IMR-90 (cell line): ENCODE measurements around the gene KCNC2. TPM values are rescaled to one million over a fixed set of nuclear protein-coding genes. Genes with fewer than 3 reads are reported as not detected.

Source experiments
- ATAC-seq: fragments of 200-7000 bp; cut with Tn5 transposase; 2 replicates; pipeline ENCODE4 v1.9.1; 2020; ENCODE audit warnings: low read depth, mild to moderate bottlenecking, moderate library complexity
- BruUV-seq: library from RNA; stranded (reverse); fragments of 400-500 nt; replicated peaks from 2 replicates; lab custom pipeline; 2021; lab: Mats Ljungman, UMichigan
- CTCF ChIA-PET: fragments of 300-600 bp; formaldehyde crosslinking; extraction: SDS; loops from one replicate; lab custom pipeline; 2021; ENCODE audit warnings: antibody characterized with exemption; lab: Yijun Ruan, JAX
- POLR2A ChIA-PET: fragments of 300-600 bp; sonication (Branson Sonifier 250); formaldehyde crosslinking; loops from one replicate; lab custom pipeline; 2022; ENCODE audit warnings: antibody characterized with exemption; ENCODE audit not compliant: unreplicated experiment; lab: Charles Lee
- DNase-seq: peaks from one replicate; pipeline ENCODE4 v3.0.0; 2013
- H2AFZ ChIP-seq: replicated peaks from 2 replicates; pipeline ENCODE3; 2013; ENCODE audit warnings: low read length, mild to moderate bottlenecking; ENCODE audit not compliant: poor library complexity
- H2AK5ac ChIP-seq: 2 replicates; pipeline ENCODE4 v1.6.1; 2013; ENCODE audit warnings: low read depth, low read length, inconsistent platforms
- H2AK9ac ChIP-seq: replicated peaks from 2 replicates; pipeline ENCODE3; 2013; ENCODE audit warnings: mild to moderate bottlenecking, low read depth, low read length, moderate library complexity; ENCODE audit not compliant: poor library complexity
- H2BK120ac ChIP-seq: 2 replicates; pipeline ENCODE4 v1.6.1; 2013; ENCODE audit warnings: low read depth, low read length, inconsistent platforms
- H2BK15ac ChIP-seq: 3 replicates; pipeline ENCODE4 v1.6.1; 2013; ENCODE audit warnings: low read depth, low read length, inconsistent platforms
- H2BK20ac ChIP-seq: 2 replicates; pipeline ENCODE4 v1.6.1; 2013; ENCODE audit warnings: low read depth, mild to moderate bottlenecking, inconsistent platforms, low read length, moderate library complexity
- H2BK5ac ChIP-seq: 2 replicates; pipeline ENCODE4 v1.6.1; 2013; ENCODE audit warnings: mild to moderate bottlenecking, low read depth, low read length, inconsistent platforms; ENCODE audit not compliant: poor library complexity, severe bottlenecking
- H3K14ac ChIP-seq: replicated peaks from 2 replicates; pipeline ENCODE4 v1.6.1; 2013; ENCODE audit warnings: low read depth, low read length, inconsistent platforms
- H3K18ac ChIP-seq: 2 replicates; pipeline ENCODE4 v1.6.1; 2013; ENCODE audit warnings: low read depth, low read length, control low read depth
- H3K23ac ChIP-seq: 2 replicates; pipeline ENCODE4 v1.6.1; 2013; ENCODE audit warnings: low read depth, low read length, inconsistent platforms
- H3K27ac ChIP-seq: 2 replicates; pipeline ENCODE4 v1.5.1; 2013; ENCODE audit warnings: mild to moderate bottlenecking, control low read depth, low read length; ENCODE audit not compliant: insufficient read depth
- H3K27me3 ChIP-seq: 2 replicates; pipeline ENCODE4 v1.6.1; 2013; ENCODE audit warnings: low read length; ENCODE audit not compliant: control insufficient read depth, insufficient read depth
- H3K36me3 ChIP-seq: 2 replicates; pipeline ENCODE4 v1.6.1; 2013; ENCODE audit warnings: low read length, mixed read lengths; ENCODE audit not compliant: control insufficient read depth, insufficient read depth
- H3K4ac ChIP-seq: 2 replicates; pipeline ENCODE4 v1.6.1; 2013; ENCODE audit warnings: low read depth, low read length, inconsistent platforms
- H3K4me1 ChIP-seq: 2 replicates; pipeline ENCODE4 v1.6.1; 2013; ENCODE audit warnings: low read length, mixed read lengths; ENCODE audit not compliant: control insufficient read depth, insufficient read depth
- H3K4me2 ChIP-seq: 2 replicates; pipeline ENCODE4 v1.6.1; 2013; ENCODE audit warnings: low read depth, mild to moderate bottlenecking, control low read depth, low read length, moderate library complexity
- H3K4me3 ChIP-seq: 2 replicates; pipeline ENCODE4 v1.5.1; 2013; ENCODE audit warnings: low read depth, mild to moderate bottlenecking, control low read depth, low read length, moderate library complexity; ENCODE audit not compliant: insufficient read depth
- H3K56ac ChIP-seq: 2 replicates; pipeline ENCODE4 v1.6.1; 2013; ENCODE audit warnings: low read length, inconsistent platforms; ENCODE audit not compliant: insufficient read depth; ENCODE audit errors: extremely low read depth
- H3K79me1 ChIP-seq, 2 experiments: 2 replicates each; pipeline ENCODE4 v1.6.1; 2013; ENCODE audit warnings: low read length in 2 of 2, inconsistent platforms in 1 of 2, low read depth in 1 of 2
- H3K9ac ChIP-seq: 2 replicates; pipeline ENCODE4 v1.6.1; 2013; ENCODE audit warnings: low read depth, low read length, control low read depth
- H3K9me1 ChIP-seq: 2 replicates; pipeline ENCODE4 v1.6.1; 2013; ENCODE audit warnings: low read length, inconsistent platforms; ENCODE audit not compliant: insufficient read depth
- H3K9me3 ChIP-seq: 2 replicates; pipeline ENCODE4 v1.6.1; 2013; ENCODE audit warnings: low read length; ENCODE audit not compliant: control insufficient read depth, insufficient read depth
- H4K20me1 ChIP-seq: 2 replicates; pipeline ENCODE4 v1.6.1; 2013; ENCODE audit warnings: low read length, inconsistent platforms; ENCODE audit not compliant: insufficient read depth
- H4K5ac ChIP-seq: 2 replicates; pipeline ENCODE4 v1.6.1; 2013; ENCODE audit warnings: mild to moderate bottlenecking, low read depth, low read length, control low read depth
- H4K8ac ChIP-seq, 2 experiments: 2 replicates each; pipeline ENCODE4 v1.6.1; 2013; ENCODE audit warnings: low read depth in 2 of 2, low read length in 2 of 2, control low read depth in 1 of 2, inconsistent platforms in 1 of 2
- H4K91ac ChIP-seq: 2 replicates; pipeline ENCODE4 v1.6.1; 2013; ENCODE audit warnings: low read depth, low read length, inconsistent platforms; ENCODE audit not compliant: insufficient read depth
- BHLHE40 ChIP-seq: fragments of 150-350 bp; IDR thresholded peaks from 2 replicates; pipeline ENCODE4 v1.6.1; 2016; ENCODE audit warnings: mild to moderate bottlenecking, low read depth, low read length
- CEBPB ChIP-seq: IDR thresholded peaks from 2 replicates; pipeline ENCODE4 v1.6.1; 2012; ENCODE audit warnings: low read depth, low read length, improper control_type of control experiment
- CHD1 ChIP-seq: IDR thresholded peaks from 2 replicates; pipeline ENCODE4 v1.6.1; 2012; ENCODE audit warnings: low read depth, low read length, improper control_type of control experiment
- CTCF ChIP-seq: conservative IDR thresholded peaks from 2 replicates; pipeline ENCODE4 v1.5.1; 2012; ENCODE audit warnings: mild to moderate bottlenecking, low read depth, low read length, improper control_type of control experiment
- ELK1 ChIP-seq: fragments of 150-350 bp; IDR thresholded peaks from 2 replicates; pipeline ENCODE4 v1.6.1; 2016; ENCODE audit warnings: low read depth, mild to moderate bottlenecking, low read length, moderate library complexity, borderline replicate concordance
- FOS ChIP-seq: fragments of 150-350 bp; IDR thresholded peaks from 2 replicates; pipeline ENCODE4 v1.6.1; 2016; ENCODE audit warnings: low read depth, low read length
- MAFK ChIP-seq: IDR thresholded peaks from 2 replicates; pipeline ENCODE4 v1.6.1; 2012; ENCODE audit warnings: low read depth, low read length, improper control_type of control experiment
- MAZ ChIP-seq: IDR thresholded peaks from 2 replicates; pipeline ENCODE4 v1.6.1; 2012; ENCODE audit warnings: low read depth, mild to moderate bottlenecking, low read length, improper control_type of control experiment, moderate library complexity, borderline replicate concordance
- MXI1 ChIP-seq: IDR thresholded peaks from 2 replicates; pipeline ENCODE4 v1.6.1; 2012; ENCODE audit warnings: low read depth, mild to moderate bottlenecking, low read length, moderate library complexity, borderline replicate concordance
- NFE2L2 ChIP-seq: fragments of 150-350 bp; IDR thresholded peaks from 2 replicates; pipeline ENCODE4 v1.6.1; 2016; ENCODE audit warnings: low read depth, mild to moderate bottlenecking, low read length
- POLR2A ChIP-seq: IDR thresholded peaks from 2 replicates; pipeline ENCODE4 v1.6.1; 2012; ENCODE audit warnings: mild to moderate bottlenecking, low read depth, low read length
- RAD21 ChIP-seq: IDR thresholded peaks from 2 replicates; pipeline ENCODE4 v1.6.1; 2012; ENCODE audit warnings: low read length, improper control_type of control experiment
- RCOR1 ChIP-seq: IDR thresholded peaks from 2 replicates; pipeline ENCODE4 v1.6.1; 2012; ENCODE audit warnings: mild to moderate bottlenecking, low read length, improper control_type of control experiment; ENCODE audit not compliant: insufficient replicate concordance
- RFX5 ChIP-seq: IDR thresholded peaks from 2 replicates; pipeline ENCODE4 v1.8.0; 2012; ENCODE audit warnings: low read depth, mild to moderate bottlenecking, low read length, moderate library complexity
- SMC3 ChIP-seq: fragments of 150-350 bp; IDR thresholded peaks from 2 replicates; pipeline ENCODE4 v1.6.1; 2016; ENCODE audit warnings: low read depth, mild to moderate bottlenecking, antibody characterized with exemption, low read length, moderate library complexity
- USF2 ChIP-seq: fragments of 150-350 bp; IDR thresholded peaks from 2 replicates; pipeline ENCODE4 v1.6.1; 2017; ENCODE audit warnings: mild to moderate bottlenecking, antibody characterized with exemption, low read length, low read depth
- WGBS, 2 experiments: methylation state at CpG; one replicate each; pipeline versions ENCODE4 v1.1.5 to v1.1.7; 2013; ENCODE audit warnings: missing lambda C conversion rate in 2 of 2; ENCODE audit not compliant: insufficient read length in 1 of 2; ENCODE audit errors: extremely low coverage in 2 of 2; 5-methylcytosine and 5-hydroxymethylcytosine counted together
- dilution Hi-C: fragments of 300-500 bp; cut with HindIII; formaldehyde crosslinking; loops from one replicate; pipeline ENCODE4 v1.14.3; 2018; ENCODE audit warnings: low sequenced_read_pairs; ENCODE audit not compliant: unreplicated experiment
- in situ Hi-C: fragments of 300-500 bp; cut with MboI; formaldehyde crosslinking; loops from 3 replicates; pipeline ENCODE4 v1.14.3; 2019; ENCODE audit warnings: low sequenced_read_pairs, inconsistent platforms, mixed read lengths
- intact Hi-C: fragments of 100-400 bp; cut with micrococcal nuclease; formaldehyde crosslinking; loops from 2 replicates; pipeline ENCODE4 v1.10.0; 2022
- polyA plus RNA-seq, 3 experiments: library from polyadenylated mRNA; depleted of rRNA; stranded (reverse); fragments of >200 nt; gene quantifications; 2 replicates each; pipeline ENCODE4 v1.2.3, GENCODE V29; 2012; ENCODE audit warnings: low replicate concordance in 1 of 3
- total RNA-seq: library from RNA; depleted of rRNA; stranded (reverse); fragments of >200 nt; gene quantifications from 2 replicates; pipeline ENCODE4 v1.2.3, GENCODE V29; 2012

The KCNC2 gene
- total and polyA plus RNA-seq, 2 of the 4 experiments (the other 2 are of a cell fraction) = not detected

- no peak overlapping the region for H3K23ac ChIP-seq
- H3K4ac ChIP-seq = no peak overlapping the region
- dilution Hi-C loops (no loop called here), intact Hi-C loops (no loop called here), in situ Hi-C loops (no loop called here)
- no peak overlapping the region for H3K4me3 ChIP-seq
- H3K4me1 ChIP-seq = no peaks in the 10 kb centered on the region
- H4K5ac ChIP-seq = no peak overlapping the region
- H4K20me1 ChIP-seq = no peaks in the 10 kb centered on the region
- no peak overlapping the region for H3K14ac ChIP-seq
- H3K9ac ChIP-seq = no peak overlapping the region
- no peak overlapping the region for H3K27ac ChIP-seq
- ChIA-PET POLR2A (no interaction called here), CTCF (no interaction called here)
- H3K9me3 ChIP-seq = no peaks in the 10 kb centered on the region
- no peak overlapping the region for H2AK5ac ChIP-seq
- H3K36me3 ChIP-seq = no peaks in the 10 kb centered on the region
- no peaks in the 10 kb centered on the region for H3K79me1 ChIP-seq
- no peak overlapping the region for H2AK9ac ChIP-seq
- no peak overlapping the region for H3K56ac ChIP-seq
- no peak overlapping the region for H3K18ac ChIP-seq
- H4K91ac ChIP-seq = no peak overlapping the region
- BruUV-seq = no TSS peak
- TF ChIP-seq USF2 (no peak), SMC3 (no peak), CHD1 (no peak), FOS (no peak), CTCF (no peak), BHLHE40 (no peak), MAFK (no peak), POLR2A (no peak), MAZ (no peak), RCOR1 (no peak), ELK1 (no peak), RFX5 (no peak), NFE2L2 (no peak), MXI1 (no peak), RAD21 (no peak), CEBPB (no peak)
- no peak for ATAC-seq
- WGBS, 2 experiments = no CpG with 5 or more reads among the region's 1 CpG
- H3K9me1 ChIP-seq = no peaks in the 10 kb centered on the region
- H2BK5ac ChIP-seq = no peak overlapping the region
- no peak overlapping the region for H3K4me2 ChIP-seq
- no peak overlapping the region for H4K8ac ChIP-seq
- H3K27me3 ChIP-seq = no peaks in the 10 kb centered on the region
- DNase-seq = no peak
- H2BK15ac ChIP-seq = no peak overlapping the region
- no peak overlapping the region for H2BK20ac ChIP-seq
- no peak overlapping the region for H2AFZ ChIP-seq
- no peak overlapping the region for H2BK120ac ChIP-seq
These were observed 17.5 kb upstream of the KCNC2 start for GRCh38 chr12:75227132-75227531.
